Type B pancreatic cell (in vitro differentiated cells): Measurements from ENCODE around the gene GNG7. TPM values are rescaled to one million over a fixed set of nuclear protein-coding genes. Genes with fewer than 3 reads are reported as not detected.

Experiments
- DNase-seq: peaks from one replicate; pipeline ENCODE4 v3.0.0; 2021; ENCODE audit warnings: mixed read lengths; ENCODE audit not compliant: unreplicated experiment; ENCODE audit errors: extremely low spot score
- H3K27ac Mint-ChIP-seq: 2 replicates; pipeline ENCODE4 v1.8.0; 2021; ENCODE audit warnings: mild to moderate bottlenecking, mixed read lengths
- H3K27me3 Mint-ChIP-seq: 2 replicates; pipeline ENCODE4 v1.8.0; 2021; ENCODE audit warnings: mixed read lengths
- H3K36me3 Mint-ChIP-seq: 2 replicates; pipeline ENCODE4 v1.8.0; 2021; ENCODE audit warnings: mixed read lengths
- H3K4me1 Mint-ChIP-seq: one replicate; pipeline ENCODE4 v1.8.0; 2021; ENCODE audit warnings: mixed read lengths; ENCODE audit not compliant: unreplicated experiment
- H3K4me3 Mint-ChIP-seq: 2 replicates; pipeline ENCODE4 v1.8.0; 2021; ENCODE audit warnings: mild to moderate bottlenecking, mixed read lengths
- H3K9me3 Mint-ChIP-seq: 2 replicates; pipeline ENCODE4 v1.8.0; 2021; ENCODE audit warnings: mixed read lengths
- CTCF ChIP-seq: fragments of 200-600 bp; sonication (generic); conservative IDR thresholded peaks from 2 replicates; pipeline ENCODE4 v1.5.0; 2021; ENCODE audit warnings: antibody characterized with exemption, mild to moderate bottlenecking
- total RNA-seq: library from RNA; stranded (reverse); gene quantifications from 2 replicates; pipeline ENCODE4 v1.2.1, GENCODE V29; 2021; ENCODE audit warnings: low replicate concordance

GNG7 gene
- total RNA-seq, 1 donor from 2014 or later: 12.2 TPM

GRCh38 chr19:2743099-2743498 is 40.6 kb upstream of the GNG7 start:
- no peak overlapping the region for H3K27ac Mint-ChIP-seq
- H3K9me3 Mint-ChIP-seq: no peaks in the 10 kb centered on the region
- H3K4me3 Mint-ChIP-seq: no peak overlapping the region
- H3K4me1 Mint-ChIP-seq: peaks cover 9% of the 10 kb centered on the region
- H3K36me3 Mint-ChIP-seq: no peaks in the 10 kb centered on the region
- TF ChIP-seq CTCF: no peak
- peaks cover 24% of the 10 kb centered on the region for H3K27me3 Mint-ChIP-seq
- DNase-seq: no peak

- no peak for TF ChIP-seq CTCF
- Mint-ChIP-seq H3K27me3 (peaks cover 20% of the 10 kb centered on the region), H3K9me3 (no peaks in the 10 kb centered on the region), H3K27ac (no peak overlapping the region), H3K4me1 (peaks cover 9% of the 10 kb centered on the region), H3K36me3 (peaks cover 5% of the 10 kb centered on the region), H3K4me3 (peak overlapping the region; percentile 86)
- DNase-seq: no peak
Measured at GRCh38 chr19:2740314-2740656, 37.8 kb upstream of the GNG7 start.

GRCh38 chr19:2739602-2740313 is 37.3 kb upstream of the GNG7 start, which contains the start of gene SLC39A3:
Gene SLC39A3, minus strand, starts transcription at chr19:2740017. Its CDS starts 2,760 bp downstream, at chr19:2737257.
- peak; percentile 100 for DNase-seq
- H3K9me3 Mint-ChIP-seq: no peaks in the 10 kb centered on the region
- peak; percentile 32 for TF ChIP-seq CTCF
- H3K4me3 Mint-ChIP-seq: peak within 1 kb of the TSS; percentile 86
- peaks cover 9% of the 10 kb centered on the region for H3K4me1 Mint-ChIP-seq
- H3K36me3 Mint-ChIP-seq: peaks cover 5% of the 10 kb centered on the region
- no peak within 1 kb of the TSS for H3K27ac Mint-ChIP-seq
- peaks cover 17% of the 10 kb centered on the region for H3K27me3 Mint-ChIP-seq

GRCh38 chr19:2736550-2737190 is 34.2 kb upstream of the GNG7 start:
- no peak overlapping the region for H3K4me3 Mint-ChIP-seq
- H3K36me3 Mint-ChIP-seq: peaks cover 5% of the 10 kb centered on the region
- no peaks in the 10 kb centered on the region for H3K9me3 Mint-ChIP-seq
- peaks cover 14% of the 10 kb centered on the region for H3K4me1 Mint-ChIP-seq
- DNase-seq: no peak
- TF ChIP-seq CTCF: no peak
- no peak overlapping the region for H3K27ac Mint-ChIP-seq
- H3K27me3 Mint-ChIP-seq: peaks cover 4% of the 10 kb centered on the region

- H3K27ac Mint-ChIP-seq: no peak overlapping the region
- no peak for TF ChIP-seq CTCF
- no peaks in the 10 kb centered on the region for H3K9me3 Mint-ChIP-seq
- H3K4me1 Mint-ChIP-seq: peaks cover 14% of the 10 kb centered on the region
- DNase-seq: no peak
- peaks cover 5% of the 10 kb centered on the region for H3K36me3 Mint-ChIP-seq
- H3K4me3 Mint-ChIP-seq: no peak overlapping the region
- peaks cover 4% of the 10 kb centered on the region for H3K27me3 Mint-ChIP-seq
Measured at GRCh38 chr19:2735374-2735773, 32.9 kb upstream of the GNG7 start.
